Erythroblast (primary cell): ENCODE results near the gene SPDYE16.
"Not testable (repeated sequence)": the region's sequence is repeated elsewhere in the genome, so short reads cannot be mapped to it uniquely, and the experiment has no call there.

ENCODE experiments used
- DNase-seq, 2 experiments: peaks; one replicate each; lab custom pipeline; 2025; lab: John Stamatoyannopoulos, UW
- GATA1 ChIP-seq: IDR thresholded peaks from 2 replicates; pipeline ENCODE4 v1.6.1; 2011; ENCODE audit warnings: low read depth, mild to moderate bottlenecking, control low read depth, low read length, moderate library complexity
- POLR2A ChIP-seq: IDR thresholded peaks from 2 replicates; pipeline ENCODE4 v1.6.1; 2011; ENCODE audit warnings: mild to moderate bottlenecking, low read length

The SPDYE16 gene

GRCh38 chr7:76507723-76508406 is 35.2 kb downstream of the SPDYE16 start:
- no peak for TF ChIP-seq GATA1
- TF ChIP-seq POLR2A = no peak
- no peak for DNase-seq

GRCh38 chr7:76506643-76507042 is 36.5 kb downstream of the SPDYE16 start:
- not testable (repeated sequence) for DNase-seq

GRCh38 chr7:76506081-76506440 is 37.0 kb downstream of the SPDYE16 start:
- no peak for DNase-seq
- TF ChIP-seq POLR2A (no peak), GATA1 (no peak)

- TF ChIP-seq GATA1 = no peak
- no peak for TF ChIP-seq POLR2A
- no peak for DNase-seq
Measured at GRCh38 chr7:76505168-76506080, 37.7 kb downstream of the SPDYE16 start.

- DNase-seq = not testable (repeated sequence)
Measured at GRCh38 chr7:76504351-76505167, 38.5 kb downstream of the SPDYE16 start.

GRCh38 chr7:76503244-76503643 is 39.9 kb downstream of the SPDYE16 start:
- DNase-seq = not testable (repeated sequence)

GRCh38 chr7:76502836-76503235 is 40.3 kb downstream of the SPDYE16 start:
- not testable (repeated sequence) for DNase-seq

- not testable (repeated sequence) for DNase-seq
Measured at GRCh38 chr7:76502224-76502623, 40.9 kb downstream of the SPDYE16 start.

- not testable (repeated sequence) for DNase-seq
Measured at GRCh38 chr7:76499924-76500241, 43.2 kb downstream of the SPDYE16 start.

GRCh38 chr7:76499201-76499923 is 43.7 kb downstream of the SPDYE16 start:
- DNase-seq = not testable (repeated sequence)

- not testable (repeated sequence) for DNase-seq
Measured at GRCh38 chr7:76498583-76499200, 44.4 kb downstream of the SPDYE16 start.

- DNase-seq = not testable (repeated sequence)
Measured at GRCh38 chr7:76497918-76498582, 45.0 kb downstream of the SPDYE16 start.

- not testable (repeated sequence) for DNase-seq
Measured at GRCh38 chr7:76495717-76496116, 47.4 kb downstream of the SPDYE16 start.

GRCh38 chr7:76492139-76492538 is 51.0 kb downstream of the SPDYE16 start:
- not testable (repeated sequence) for DNase-seq

- not testable (repeated sequence) for DNase-seq
Measured at GRCh38 chr7:76487969-76488368, 55.1 kb downstream of the SPDYE16 start.

- DNase-seq = not testable (repeated sequence)
Measured at GRCh38 chr7:76486618-76487017, 56.5 kb downstream of the SPDYE16 start.

GRCh38 chr7:76485822-76486610 is 57.1 kb downstream of the SPDYE16 start:
- DNase-seq = not testable (repeated sequence)

GRCh38 chr7:76484456-76484855 is 58.6 kb downstream of the SPDYE16 start:
- DNase-seq = not testable (repeated sequence)

GRCh38 chr7:76483081-76483480 is 60.0 kb downstream of the SPDYE16 start:
- not testable (repeated sequence) for DNase-seq
